Thyroid gland (tissue), 4 donors: ENCODE data around the gene COL6A3.

Experiments
- POLR2A ChIP-seq, 2 donors: fragments of 450-650 bp; IDR thresholded peaks; one replicate each; pipeline ENCODE4 v1.6.1; 2017; ENCODE audit warnings: antibody characterized with exemption in 2 of 2, mild to moderate bottlenecking in 2 of 2, moderate library complexity in 1 of 2
- TF ChIP-seq, protein P1 (sequence below), 6 experiments: fragments of 200-600 bp in 3 of 6; fragments of 450-650 bp in 3 of 6; sonication (generic) in 3 of 6; IDR thresholded peaks; one replicate each; pipeline ENCODE4 v1.5.1; 2016 to 2019; ENCODE audit warnings: antibody characterized with exemption in 6 of 6, mild to moderate bottlenecking in 2 of 6, inconsistent platforms in 1 of 6, moderate library complexity in 1 of 6

DNA sequence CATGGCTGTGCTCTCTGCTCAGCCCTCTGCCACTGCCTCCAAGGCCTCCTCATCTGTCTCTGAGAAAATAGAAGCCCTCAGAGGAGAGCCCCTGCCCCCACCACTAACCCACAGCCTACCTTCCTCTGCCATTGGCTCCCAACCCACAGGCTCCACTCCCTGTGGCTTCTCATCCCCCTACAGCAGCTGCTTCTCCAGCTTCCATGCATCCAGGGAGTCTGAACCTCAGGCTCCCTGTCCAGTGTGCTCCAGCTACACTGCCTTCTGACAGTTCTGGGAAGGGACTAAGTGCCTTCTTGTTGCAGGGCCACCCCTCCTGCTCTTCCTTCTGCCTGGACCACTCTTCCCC is 29.3 kb downstream of the COL6A3 start:
- TF ChIP-seq, protein P1, sequence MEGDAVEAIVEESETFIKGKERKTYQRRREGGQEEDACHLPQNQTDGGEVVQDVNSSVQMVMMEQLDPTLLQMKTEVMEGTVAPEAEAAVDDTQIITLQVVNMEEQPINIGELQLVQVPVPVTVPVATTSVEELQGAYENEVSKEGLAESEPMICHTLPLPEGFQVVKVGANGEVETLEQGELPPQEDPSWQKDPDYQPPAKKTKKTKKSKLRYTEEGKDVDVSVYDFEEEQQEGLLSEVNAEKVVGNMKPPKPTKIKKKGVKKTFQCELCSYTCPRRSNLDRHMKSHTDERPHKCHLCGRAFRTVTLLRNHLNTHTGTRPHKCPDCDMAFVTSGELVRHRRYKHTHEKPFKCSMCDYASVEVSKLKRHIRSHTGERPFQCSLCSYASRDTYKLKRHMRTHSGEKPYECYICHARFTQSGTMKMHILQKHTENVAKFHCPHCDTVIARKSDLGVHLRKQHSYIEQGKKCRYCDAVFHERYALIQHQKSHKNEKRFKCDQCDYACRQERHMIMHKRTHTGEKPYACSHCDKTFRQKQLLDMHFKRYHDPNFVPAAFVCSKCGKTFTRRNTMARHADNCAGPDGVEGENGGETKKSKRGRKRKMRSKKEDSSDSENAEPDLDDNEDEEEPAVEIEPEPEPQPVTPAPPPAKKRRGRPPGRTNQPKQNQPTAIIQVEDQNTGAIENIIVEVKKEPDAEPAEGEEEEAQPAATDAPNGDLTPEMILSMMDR (IDR thresholded peaks at IDR 0.05): no peak
- no peak for TF ChIP-seq POLR2A (IDR thresholded peaks at IDR 0.05)
